ENCODE measurements around the gene ABHD16A. TPM values are rescaled to one million over a fixed set of nuclear protein-coding genes. Genes with fewer than 3 reads are reported as not detected.

ABHD16A gene
- total and polyA plus RNA-seq, 2 of the 13 experiments (the other 11 are each of a cell fraction or from before 2014, with no cell fraction given): 43.5 to 45.4 TPM

DNA sequence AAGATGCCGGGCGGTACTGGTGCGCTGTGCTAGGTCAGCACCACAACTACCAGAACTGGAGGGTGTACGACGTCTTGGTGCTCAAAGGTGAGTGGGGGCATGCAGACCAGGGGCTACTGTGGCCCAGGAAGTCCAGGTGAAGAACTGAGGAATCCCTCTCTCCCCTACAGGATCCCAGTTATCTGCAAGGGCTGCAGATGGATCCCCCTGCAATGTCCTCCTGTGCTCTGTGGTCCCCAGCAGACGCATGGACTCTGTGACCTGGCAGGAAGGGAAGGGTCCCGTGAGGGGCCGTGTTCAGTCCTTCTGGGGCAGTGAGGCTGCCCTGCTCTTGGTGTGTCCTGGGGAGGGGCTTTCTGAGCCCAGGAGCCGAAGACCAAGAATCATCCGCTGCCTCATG lies 4.6 kb upstream of the ABHD16A start:
- Histone ChIP-seq H3K4me3 (replicated peaks in 1 of 3; ENCODE audit: insufficient read depth in 1 of 3, low read depth in 2 of 3, low read length in 3 of 3) (no peak overlapping the region), H2AFZ (ENCODE audit: low read length) (no peak overlapping the region), H3K79me2 (ENCODE audit: insufficient read depth, low read length) (peaks cover 3% of the 10 kb centered on the region), H3K9me3 (ENCODE audit: low read length) (no peaks in the 10 kb centered on the region), H4K20me1 (ENCODE audit: insufficient read depth, low read length) (no peaks in the 10 kb centered on the region), H3K36me3 (replicated peaks in 1 of 2; ENCODE audit: control insufficient read depth in 1 of 2, insufficient read depth in 2 of 2, low read length in 2 of 2) (no peaks in the 10 kb centered on the region), H3K27me3 (ENCODE audit: control insufficient read depth in 1 of 2, insufficient read depth in 2 of 2, low read length in 2 of 2) (peaks cover 8 to 35% of the 10 kb centered on the region in 2 experiments; a peak in 3 of 5 replicates), H3K9ac (ENCODE audit: insufficient read depth, low read depth, low read length) (no peak overlapping the region), H3K4me2 (ENCODE audit: low read depth, low read length) (no peak overlapping the region), H3K27ac (ENCODE audit: extremely low read length, insufficient read depth, low read length) (no peak overlapping the region), H3K4me1 (ENCODE audit: insufficient read depth, low read length) (peaks cover 16% of the 10 kb centered on the region)
- no peak for ATAC-seq
- TF ChIP-seq DZIP1 (CRISPR knock-in tag; IDR thresholded peaks at IDR 0.05) (0 out of 2 replicates have a peak, but pooled peaks have one; percentile 70), STAG1 (CRISPR knock-in tag; IDR thresholded peaks at IDR 0.05) (no peak)
- intact Hi-C loops (cut with micrococcal nuclease; ENCODE audit: unreplicated experiment) (no loop called here), in situ Hi-C loops (cut with HindIII; ENCODE audit: extremely low pct_ligation_motif_present, low pct_unique_long_range_greater_than_20kb) (no loop called here)
- ChIA-PET CTCF (ENCODE audit: low intra/inter-chr PET ratio, low total read pairs) (no interaction called here), POLR2A (interaction anchor here (1.2 kb wide), 1 partner anchor 238 kb away, joined by 3 read pairs; the partner anchor contains the start of gene CFB)
- WGBS (ENCODE audit: low lambda C conversion rate): 53% methylated on average over 10 of the region's 10 CpGs
- DNase-seq (ENCODE audit: low spot score): no peak
- no TSS peak for BruUV-seq (replicated peaks)
- FAIRE-seq: no peak

- ATAC-seq (no peak), FAIRE-seq (no peak), DNase-seq (ENCODE audit: low spot score) (no peak)
- Histone ChIP-seq H3K27ac (ENCODE audit: extremely low read length, insufficient read depth, low read length) (no peak within 1 kb of the TSS), H3K4me2 (ENCODE audit: low read depth, low read length) (no peak within 1 kb of the TSS; the same call in 1 of the 2 replicates), H3K27me3 (ENCODE audit: control insufficient read depth in 1 of 2, insufficient read depth in 2 of 2, low read length in 2 of 2) (peaks cover 3 to 25% of the 10 kb centered on the region in 2 experiments; a peak in 3 of 5 replicates), H3K9ac (ENCODE audit: insufficient read depth, low read depth, low read length) (no peak within 1 kb of the TSS), H3K36me3 (replicated peaks in 1 of 2; ENCODE audit: control insufficient read depth in 1 of 2, insufficient read depth in 2 of 2, low read length in 2 of 2) (no peaks in the 10 kb centered on the region; a peak in 1 of 5 replicates), H3K79me2 (ENCODE audit: insufficient read depth, low read length) (peaks cover 14% of the 10 kb centered on the region), H2AFZ (ENCODE audit: low read length) (no peak within 1 kb of the TSS), H3K4me1 (ENCODE audit: insufficient read depth, low read length) (peaks cover 25% of the 10 kb centered on the region), H3K4me3 (replicated peaks in 1 of 3; ENCODE audit: insufficient read depth in 1 of 3, low read depth in 2 of 3, low read length in 3 of 3) (no peak within 1 kb of the TSS), H3K9me3 (ENCODE audit: low read length) (no peaks in the 10 kb centered on the region), H4K20me1 (ENCODE audit: insufficient read depth, low read length) (no peaks in the 10 kb centered on the region)
- WGBS (ENCODE audit: low lambda C conversion rate): 20% methylated on average over 3 of the region's 3 CpGs
- in situ Hi-C loops (cut with HindIII; ENCODE audit: extremely low pct_ligation_motif_present, low pct_unique_long_range_greater_than_20kb) (no loop called here), intact Hi-C loops (cut with micrococcal nuclease; ENCODE audit: unreplicated experiment) (no loop called here)
- BruUV-seq (replicated peaks): no TSS peak
- POLR2A ChIA-PET: interaction anchor here (0.7 to 1.1 kb wide), 2 partner anchors 30 to 957 kb away, joined by 3 to 5 read pairs; partner anchors contain the start of gene CLIC1
- CTCF ChIA-PET (ENCODE audit: low intra/inter-chr PET ratio, low total read pairs): no interaction called here
- TF ChIP-seq ZSCAN31 (CRISPR knock-in tag; IDR thresholded peaks at IDR 0.05; ENCODE audit: low read depth) (no peak), ZNF878 (CRISPR knock-in tag; IDR thresholded peaks at IDR 0.05) (no peak), POLR2G (IDR thresholded peaks at IDR 0.05; ENCODE audit: low read depth, low read length) (no peak), DRAP1 (CRISPR knock-in tag; IDR thresholded peaks at IDR 0.05) (no peak), ZNF83 (CRISPR knock-in tag; IDR thresholded peaks at IDR 0.05; ENCODE audit: borderline replicate concordance) (no peak), AKAP8 (CRISPR knock-in tag; IDR thresholded peaks at IDR 0.05) (no peak), FOSL2 (CRISPR knock-in tag; IDR thresholded peaks at IDR 0.05) (no peak), SP140L (CRISPR knock-in tag; IDR thresholded peaks at IDR 0.05; ENCODE audit: borderline replicate concordance) (no peak), NFIB (CRISPR knock-in tag; IDR thresholded peaks at IDR 0.05; ENCODE audit: borderline replicate concordance) (no peak), MTA1 (CRISPR knock-in tag; IDR thresholded peaks at IDR 0.05; ENCODE audit: borderline replicate concordance) (no peak)
- TF ChIP-seq, protein P1, sequence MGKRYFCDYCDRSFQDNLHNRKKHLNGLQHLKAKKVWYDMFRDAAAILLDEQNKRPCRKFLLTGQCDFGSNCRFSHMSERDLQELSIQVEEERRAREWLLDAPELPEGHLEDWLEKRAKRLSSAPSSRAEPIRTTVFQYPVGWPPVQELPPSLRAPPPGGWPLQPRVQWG (CRISPR knock-in tag; IDR thresholded peaks at IDR 0.05; ENCODE audit: borderline replicate concordance, low read depth): no peak
Observed at GRCh38 chr6:31706599-31706998, 3.5 kb upstream of the ABHD16A start, which contains the start of gene LY6G6F. TSS of gene LY6G6F (plus strand) at chr6:31706866. CDS start at chr6:31706907, 41 bp downstream.
